Measurements from ENCODE around the gene COQ8A. TPM values are rescaled to one million over a fixed set of nuclear protein-coding genes. Genes with fewer than 3 reads are reported as not detected.

The COQ8A gene
- total RNA-seq, 6 experiments from 2014 or later = 51.6 to 78.1 (median 69.6) TPM

DNA sequence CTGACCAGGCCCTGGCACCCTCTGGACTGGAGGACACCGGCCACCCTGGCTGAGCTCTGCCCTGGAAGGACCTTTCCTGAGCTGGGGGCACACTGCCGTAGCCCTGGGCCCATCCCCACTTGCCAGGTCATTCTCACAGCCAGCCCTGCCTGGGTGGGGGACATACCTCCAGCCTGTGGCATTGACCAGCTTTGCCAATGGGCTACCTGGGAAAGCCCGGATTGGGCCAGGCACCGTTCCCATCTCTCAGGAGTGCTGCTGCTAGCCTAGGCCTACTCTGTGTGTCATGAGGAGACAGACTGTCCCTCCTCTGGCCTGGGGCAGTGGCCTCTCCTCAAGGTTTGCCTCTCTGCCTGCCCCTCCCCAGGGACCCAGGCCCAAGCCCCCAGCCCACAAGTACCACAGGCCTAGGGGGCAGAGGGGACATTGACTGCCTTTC lies 40.0 kb downstream of the COQ8A start:
- peaks cover 0 to 44% (median 23%) of the 10 kb centered on the region in 4 donors for H3K4me1 ChIP-seq
- DNase-seq (peak in 1 of 3 donors; percentile 66), ATAC-seq (peak; percentile 27 to 52 (median 38))
- peaks cover 0 to 29% (median 14%) of the 10 kb centered on the region in 4 donors for H3K36me3 ChIP-seq
- H3K27me3 ChIP-seq = no peaks in the 10 kb centered on the region
- peak overlapping the region in 1 of 3 donors; percentile 38 for H3K4me3 ChIP-seq
- WGBS (ENCODE audit: insufficient coverage, low coverage, low lambda C conversion rate, missing lambda C conversion rate) = no CpG with 5 or more reads among the region's 4 CpGs
- intact Hi-C loops (cut with DNase I) = no loop called here
- peak overlapping the region; percentile 5 to 82 (median 44) for H3K27ac ChIP-seq
- H3K9me3 ChIP-seq = no peaks in the 10 kb centered on the region
- TF ChIP-seq, protein P1, sequence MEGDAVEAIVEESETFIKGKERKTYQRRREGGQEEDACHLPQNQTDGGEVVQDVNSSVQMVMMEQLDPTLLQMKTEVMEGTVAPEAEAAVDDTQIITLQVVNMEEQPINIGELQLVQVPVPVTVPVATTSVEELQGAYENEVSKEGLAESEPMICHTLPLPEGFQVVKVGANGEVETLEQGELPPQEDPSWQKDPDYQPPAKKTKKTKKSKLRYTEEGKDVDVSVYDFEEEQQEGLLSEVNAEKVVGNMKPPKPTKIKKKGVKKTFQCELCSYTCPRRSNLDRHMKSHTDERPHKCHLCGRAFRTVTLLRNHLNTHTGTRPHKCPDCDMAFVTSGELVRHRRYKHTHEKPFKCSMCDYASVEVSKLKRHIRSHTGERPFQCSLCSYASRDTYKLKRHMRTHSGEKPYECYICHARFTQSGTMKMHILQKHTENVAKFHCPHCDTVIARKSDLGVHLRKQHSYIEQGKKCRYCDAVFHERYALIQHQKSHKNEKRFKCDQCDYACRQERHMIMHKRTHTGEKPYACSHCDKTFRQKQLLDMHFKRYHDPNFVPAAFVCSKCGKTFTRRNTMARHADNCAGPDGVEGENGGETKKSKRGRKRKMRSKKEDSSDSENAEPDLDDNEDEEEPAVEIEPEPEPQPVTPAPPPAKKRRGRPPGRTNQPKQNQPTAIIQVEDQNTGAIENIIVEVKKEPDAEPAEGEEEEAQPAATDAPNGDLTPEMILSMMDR (IDR thresholded peaks at IDR 0.05) = no peak
- no peak for TF ChIP-seq POLR2A (IDR thresholded peaks at IDR 0.05)

DNA sequence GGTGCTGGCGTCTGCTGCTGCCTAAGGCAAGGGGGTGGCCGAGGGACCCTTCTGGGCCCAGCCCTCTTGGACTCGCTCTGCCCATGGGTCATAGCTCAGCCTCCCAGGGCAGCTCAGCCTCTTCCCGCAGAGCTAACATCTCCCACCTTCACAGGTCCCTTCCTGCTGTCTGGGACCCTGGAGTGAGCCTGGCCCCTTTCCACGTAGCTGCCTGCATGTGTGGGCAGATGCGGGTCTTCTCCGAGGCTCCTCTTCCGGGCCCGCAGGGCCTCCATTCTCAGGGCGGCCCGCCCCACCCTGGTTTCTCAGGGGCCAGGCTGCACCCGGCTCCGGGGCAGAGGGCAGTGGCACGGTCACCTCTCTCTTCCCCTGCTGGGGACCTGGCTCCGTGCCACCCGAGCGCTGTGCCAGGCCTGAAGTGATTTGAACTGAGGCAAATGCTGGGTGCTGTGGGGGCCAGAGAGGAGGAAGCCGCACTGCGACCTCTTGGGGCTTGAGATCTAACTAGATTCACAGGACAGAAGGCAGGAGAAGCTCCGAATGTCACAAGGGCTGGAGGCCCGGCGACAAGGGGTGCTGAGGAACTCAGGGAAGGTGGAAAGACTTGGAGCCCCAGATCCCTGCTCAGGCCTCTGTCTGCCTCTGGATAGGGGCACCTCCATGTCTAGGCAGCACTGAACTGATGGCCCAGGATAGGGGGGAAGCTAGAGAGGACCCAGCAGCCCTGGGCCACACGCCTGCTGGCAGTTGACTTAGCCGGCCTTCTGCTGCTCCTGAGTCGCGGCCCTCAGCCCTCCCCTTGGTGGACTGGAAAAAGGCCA lies 40.7 kb downstream of the COQ8A start:
- peak; percentile 81 to 86 (median 82) for ATAC-seq
- peaks cover 0 to 35% (median 16%) of the 10 kb centered on the region in 4 donors for H3K36me3 ChIP-seq
- H3K4me3 ChIP-seq = peak overlapping the region in 1 of 3 donors; percentile 38
- H3K27me3 ChIP-seq = no peaks in the 10 kb centered on the region
- TF ChIP-seq, protein P1 (IDR thresholded peaks at IDR 0.05) = no peak
- no peak for TF ChIP-seq POLR2A (IDR thresholded peaks at IDR 0.05)
- peaks cover 0 to 37% (median 20%) of the 10 kb centered on the region in 4 donors for H3K4me1 ChIP-seq
- intact Hi-C loops (cut with DNase I) = no loop called here
- H3K27ac ChIP-seq = peak overlapping the region; percentile 5 to 82 (median 44)
- WGBS (ENCODE audit: insufficient coverage, low coverage, low lambda C conversion rate, missing lambda C conversion rate) = 23% methylated on average over 14 of the region's 26 CpGs
- DNase-seq = peak; percentile 90 to 95 (median 94)
- no peaks in the 10 kb centered on the region for H3K9me3 ChIP-seq

DNA sequence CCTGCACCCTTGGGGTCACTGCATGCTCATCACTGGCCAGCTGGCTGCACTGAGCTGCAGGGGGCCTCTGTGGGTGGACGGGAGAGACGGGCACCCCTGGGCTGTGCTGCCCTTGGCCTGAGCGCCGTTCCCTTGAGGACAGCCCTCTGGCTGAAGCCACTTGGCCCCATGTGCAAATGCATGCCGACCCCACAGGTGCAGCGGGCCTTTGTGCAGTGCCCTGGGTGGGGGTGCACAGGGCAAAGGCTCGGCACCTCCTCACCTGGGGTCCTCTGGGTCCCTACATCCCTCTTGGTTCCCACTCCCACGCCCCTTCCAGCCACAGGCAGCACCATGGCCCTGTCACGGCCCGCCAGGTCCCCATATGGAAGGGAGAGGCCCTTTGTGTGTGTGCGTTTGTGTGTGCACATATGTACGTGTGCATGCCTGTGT lies 41.3 kb downstream of the COQ8A start:
- TF ChIP-seq POLR2A (IDR thresholded peaks at IDR 0.05) = no peak
- TF ChIP-seq, protein P1 (IDR thresholded peaks at IDR 0.05) = no peak
- WGBS (ENCODE audit: insufficient coverage, low coverage, low lambda C conversion rate, missing lambda C conversion rate) = no CpG with 5 or more reads among the region's 12 CpGs
- DNase-seq = no peak
- H3K9me3 ChIP-seq = no peaks in the 10 kb centered on the region
- H3K36me3 ChIP-seq = peaks cover 0 to 41% (median 16%) of the 10 kb centered on the region in 4 donors
- H3K27me3 ChIP-seq = no peaks in the 10 kb centered on the region
- H3K27ac ChIP-seq = peak overlapping the region in 1 of 3 donors; percentile 82
- intact Hi-C loops (cut with DNase I) = no loop called here
- peaks cover 0 to 35% (median 19%) of the 10 kb centered on the region in 4 donors for H3K4me1 ChIP-seq
- no peak overlapping the region for H3K4me3 ChIP-seq
- no peak for ATAC-seq

DNA sequence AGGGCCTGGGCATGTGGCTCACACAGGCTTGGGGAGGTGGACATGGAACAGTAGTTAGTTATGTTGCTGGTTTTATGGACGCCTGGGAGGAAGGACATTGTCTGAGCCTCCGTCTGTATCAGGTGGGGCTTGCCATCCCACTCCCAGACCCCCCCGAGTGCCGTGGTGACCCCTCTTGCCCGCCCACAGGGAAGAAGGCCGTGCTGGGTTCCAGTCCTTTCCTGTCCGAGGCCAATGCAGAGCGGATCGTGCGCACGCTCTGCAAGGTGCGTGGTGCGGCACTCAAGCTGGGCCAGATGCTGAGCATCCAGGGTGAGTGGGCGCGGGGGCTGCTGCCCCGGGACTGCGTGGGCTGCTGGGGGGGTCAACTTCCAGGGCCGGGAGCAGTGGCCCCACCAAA lies 41.7 kb downstream of the COQ8A start:
- WGBS (ENCODE audit: insufficient coverage, low coverage, low lambda C conversion rate, missing lambda C conversion rate) = 67% methylated on average over 2 of the region's 18 CpGs
- Histone ChIP-seq H3K9me3 (no peaks in the 10 kb centered on the region), H3K36me3 (peaks cover 0 to 46% (median 18%) of the 10 kb centered on the region in 4 donors), H3K4me1 (peaks cover 0 to 30% (median 17%) of the 10 kb centered on the region in 4 donors), H3K27me3 (no peaks in the 10 kb centered on the region), H3K4me3 (no peak overlapping the region), H3K27ac (no peak overlapping the region)
- ATAC-seq (no peak), DNase-seq (no peak)
- intact Hi-C loops (cut with DNase I) = no loop called here
- TF ChIP-seq, protein P1 (IDR thresholded peaks at IDR 0.05) = no peak
- no peak for TF ChIP-seq POLR2A (IDR thresholded peaks at IDR 0.05)
